OCI-LY3 (cell line): Measurements from ENCODE around the gene NCOA3.
A peak's percentile ranks its signal among the peaks of the same experiment; 100 is the strongest.
"Not testable (repeated sequence)": the region's sequence is repeated elsewhere in the genome, so short reads cannot be mapped to it uniquely, and the experiment has no call there.

ENCODE experiments used
- H2AFZ ChIP-seq: fragments of 200-600, 300-600 bp; shearing (Covaris generic); 2 replicates; pipeline ENCODE4 v1.6.0; 2014; ENCODE audit warnings: antibody characterized with exemption, low read depth, low read length
- H3K27ac ChIP-seq: fragments of 200-600, 300-600 bp; sonication (generic); 2 replicates; pipeline ENCODE4 v1.5.1; 2014; ENCODE audit warnings: mild to moderate bottlenecking, low read length, moderate library complexity, mixed read lengths
- H3K27me3 ChIP-seq: fragments of 200-600, 300-600 bp; sonication (generic); 2 replicates; pipeline ENCODE4 v1.6.1; 2014; ENCODE audit warnings: low read depth, low read length, mixed read lengths
- H3K36me3 ChIP-seq: fragments of 200-600, 300-600 bp; sonication (generic); replicated peaks from 2 replicates; pipeline ENCODE3; 2014; ENCODE audit warnings: low read depth, low read length, mixed read lengths
- H3K4me1 ChIP-seq: fragments of 300-600, 200-600 bp; sonication (generic); 2 replicates; pipeline ENCODE4 v1.6.1; 2014; ENCODE audit warnings: low read length, mixed read lengths
- H3K4me2 ChIP-seq: fragments of 200-600, 300-600 bp; sonication (generic); 2 replicates; pipeline ENCODE4 v1.6.1; 2014; ENCODE audit warnings: low read length, mixed read lengths
- H3K4me3 ChIP-seq: fragments of 300-600, 200-600 bp; sonication (generic); 2 replicates; pipeline ENCODE4 v1.5.1; 2014; ENCODE audit warnings: antibody characterized with exemption, mild to moderate bottlenecking, low read length, moderate library complexity
- H3K79me2 ChIP-seq: fragments of 300-600, 200-600 bp; shearing (Covaris generic); 2 replicates; pipeline ENCODE4 v1.6.1; 2014; ENCODE audit warnings: mild to moderate bottlenecking, low read length, mixed read lengths
- H3K9ac ChIP-seq: fragments of 300-600, 200-600 bp; shearing (Covaris generic); 2 replicates; pipeline ENCODE4 v1.6.0; 2014; ENCODE audit warnings: mild to moderate bottlenecking, low read length, moderate library complexity
- H3K9me3 ChIP-seq: fragments of 200-600, 300-600 bp; shearing (Covaris generic); 2 replicates; pipeline ENCODE4 v1.6.1; 2014; ENCODE audit warnings: low read length, mixed read lengths; ENCODE audit not compliant: insufficient read depth
- H4K20me1 ChIP-seq: fragments of 200-600, 300-600 bp; sonication (generic); 2 replicates; pipeline ENCODE4 v1.6.1; 2016; ENCODE audit warnings: low read length, mixed read lengths; ENCODE audit not compliant: insufficient read depth
- CTCF ChIP-seq: fragments of 200-600, 300-600 bp; sonication (generic); IDR thresholded peaks from 2 replicates; pipeline ENCODE4 v1.5.1; 2014; ENCODE audit warnings: antibody characterized with exemption, low read length, low read depth
- EZH2phosphoT487 ChIP-seq: fragments of 200-600 bp; shearing (Covaris generic); IDR thresholded peaks from 2 replicates; pipeline ENCODE4 v1.6.1; 2018; ENCODE audit warnings: antibody characterized with exemption, mixed run types, low read depth

Gene NCOA3

GRCh38 chr20:47493175-47493962 is 8.3 kb upstream of the NCOA3 start:
- Histone ChIP-seq H2AFZ (0 out of 2 replicates have a peak overlapping the region, but pooled peaks have one; percentile 2), H3K4me2 (peak overlapping the region; percentile 76), H4K20me1 (no peaks in the 10 kb centered on the region), H3K9me3 (no peaks in the 10 kb centered on the region), H3K4me1 (peaks cover 77% of the 10 kb centered on the region), H3K27ac (peak overlapping the region; percentile 79), H3K79me2 (peaks cover 12% of the 10 kb centered on the region; the same call in 1 of the 2 replicates), H3K9ac (peak overlapping the region; percentile 49), H3K36me3 (peaks cover 3% of the 10 kb centered on the region), H3K4me3 (peak overlapping the region; percentile 50), H3K27me3 (no peaks in the 10 kb centered on the region)
- no peak for TF ChIP-seq CTCF
- no peak for TF ChIP-seq EZH2phosphoT487

- H3K79me2 ChIP-seq = peaks cover 12% of the 10 kb centered on the region; the same call in 1 of the 2 replicates
- 0 out of 2 replicates have a peak overlapping the region, but pooled peaks have one; percentile 2 for H2AFZ ChIP-seq
Measured at GRCh38 chr20:47493963-47494293, 7.8 kb upstream of the NCOA3 start.

GRCh38 chr20:47494606-47495005 is 7.1 kb upstream of the NCOA3 start:
- peak overlapping the region; percentile 49; the same call in 1 of the 2 replicates for H3K9ac ChIP-seq

More at GRCh38 chr20:47493963-47494293, 7.8 kb upstream of the NCOA3 start:
- peak overlapping the region; percentile 50 for H3K4me3 ChIP-seq
- no peaks in the 10 kb centered on the region for H3K27me3 ChIP-seq
- H3K36me3 ChIP-seq = peaks cover 3% of the 10 kb centered on the region
- H3K27ac ChIP-seq = peak overlapping the region; percentile 79
- H3K4me1 ChIP-seq = peaks cover 77% of the 10 kb centered on the region
- H3K9ac ChIP-seq = peak overlapping the region; percentile 49
- H3K4me2 ChIP-seq = peak overlapping the region; percentile 76
- no peaks in the 10 kb centered on the region for H4K20me1 ChIP-seq
- TF ChIP-seq CTCF (no peak), EZH2phosphoT487 (no peak)
- H3K9me3 ChIP-seq = no peaks in the 10 kb centered on the region

GRCh38 chr20:47496118-47496517 is 5.6 kb upstream of the NCOA3 start:
- Histone ChIP-seq H3K4me1 (peaks cover 66% of the 10 kb centered on the region), H3K79me2 (peaks cover 21% of the 10 kb centered on the region), H3K9me3 (no peaks in the 10 kb centered on the region), H3K27me3 (no peaks in the 10 kb centered on the region), H3K9ac (no peak overlapping the region), H3K27ac (no peak overlapping the region), H3K36me3 (peaks cover 3% of the 10 kb centered on the region), H2AFZ (no peak overlapping the region), H4K20me1 (no peaks in the 10 kb centered on the region), H3K4me2 (no peak overlapping the region), H3K4me3 (no peak overlapping the region)
- TF ChIP-seq CTCF (no peak), EZH2phosphoT487 (no peak)

More at GRCh38 chr20:47494606-47495005, 7.1 kb upstream of the NCOA3 start:
- H3K4me1 ChIP-seq = peaks cover 70% of the 10 kb centered on the region
- peak overlapping the region; percentile 79 for H3K27ac ChIP-seq
- H3K36me3 ChIP-seq, H3K27me3 ChIP-seq, H3K9me3 ChIP-seq, H3K4me3 ChIP-seq, H2AFZ ChIP-seq, H4K20me1 ChIP-seq: not testable (repeated sequence)
- peaks cover 12% of the 10 kb centered on the region; the same call in 1 of the 2 replicates for H3K79me2 ChIP-seq
- peak overlapping the region; percentile 76 for H3K4me2 ChIP-seq
